Measurements from ENCODE around the gene ASMTL.

DNA sequence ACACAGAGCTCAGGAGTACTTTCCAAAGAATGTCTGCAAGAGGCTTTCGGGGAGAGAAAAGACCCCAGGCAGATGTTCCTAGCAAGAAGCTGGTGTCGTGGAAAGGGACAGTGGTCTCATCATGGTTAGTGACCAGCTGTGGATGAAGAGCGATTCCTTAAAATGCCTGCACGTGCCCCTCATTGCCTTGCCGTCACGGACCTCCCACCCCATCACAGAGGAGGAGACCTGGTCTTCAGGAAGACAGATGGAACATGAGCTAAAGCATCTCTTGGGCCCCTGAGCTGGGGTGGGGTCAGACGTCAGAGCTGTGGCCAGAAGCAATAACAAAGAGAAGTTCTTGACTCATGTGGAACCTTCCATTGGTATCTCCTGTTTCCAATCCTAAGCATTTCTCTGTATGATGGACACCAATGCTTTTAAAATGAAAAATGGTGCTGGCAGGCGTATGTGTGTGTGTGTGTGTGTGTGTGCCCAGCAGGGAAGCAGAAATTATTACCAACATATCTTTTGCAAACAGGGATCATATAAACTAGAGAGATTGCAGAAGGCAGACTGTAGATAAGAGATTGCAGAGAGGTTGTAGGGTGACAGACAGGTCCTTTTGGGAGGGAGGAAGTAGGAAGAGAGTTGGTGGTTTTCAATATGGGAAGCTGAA is 25.2 kb upstream of the ASMTL start:
- TF ChIP-seq, protein P1, sequence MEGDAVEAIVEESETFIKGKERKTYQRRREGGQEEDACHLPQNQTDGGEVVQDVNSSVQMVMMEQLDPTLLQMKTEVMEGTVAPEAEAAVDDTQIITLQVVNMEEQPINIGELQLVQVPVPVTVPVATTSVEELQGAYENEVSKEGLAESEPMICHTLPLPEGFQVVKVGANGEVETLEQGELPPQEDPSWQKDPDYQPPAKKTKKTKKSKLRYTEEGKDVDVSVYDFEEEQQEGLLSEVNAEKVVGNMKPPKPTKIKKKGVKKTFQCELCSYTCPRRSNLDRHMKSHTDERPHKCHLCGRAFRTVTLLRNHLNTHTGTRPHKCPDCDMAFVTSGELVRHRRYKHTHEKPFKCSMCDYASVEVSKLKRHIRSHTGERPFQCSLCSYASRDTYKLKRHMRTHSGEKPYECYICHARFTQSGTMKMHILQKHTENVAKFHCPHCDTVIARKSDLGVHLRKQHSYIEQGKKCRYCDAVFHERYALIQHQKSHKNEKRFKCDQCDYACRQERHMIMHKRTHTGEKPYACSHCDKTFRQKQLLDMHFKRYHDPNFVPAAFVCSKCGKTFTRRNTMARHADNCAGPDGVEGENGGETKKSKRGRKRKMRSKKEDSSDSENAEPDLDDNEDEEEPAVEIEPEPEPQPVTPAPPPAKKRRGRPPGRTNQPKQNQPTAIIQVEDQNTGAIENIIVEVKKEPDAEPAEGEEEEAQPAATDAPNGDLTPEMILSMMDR (IDR thresholded peaks at IDR 0.05) = no peak
- no peak for TF ChIP-seq POLR2A (IDR thresholded peaks at IDR 0.05)

Measured in right lobe of liver (tissue), 4 donors.